Activated CD4-positive, alpha-beta T cell treated with anti-CD3 and anti-CD28 coated beads, Interleukin-2, amount 10 ng/mL, durations not matched to agents 7 days and 5 days (primary cell): ENCODE data around the gene SDHB. TPM values are rescaled to one million over a fixed set of nuclear protein-coding genes. Genes with fewer than 3 reads are reported as not detected.

Experiments used
- CTCF ChIA-PET: fragments of 350-600 bp; sonication (Branson Sonifier 250); formaldehyde crosslinking; loops from one replicate; lab custom pipeline; 2021; ENCODE audit warnings: antibody characterized with exemption; lab: Charles Lee
- POLR2A ChIA-PET: fragments of 350-600 bp; sonication (Branson Sonifier 250); formaldehyde crosslinking; loops from one replicate; lab custom pipeline; 2021; ENCODE audit warnings: antibody characterized with exemption; lab: Charles Lee
- DNase-seq: peaks from one replicate; pipeline ENCODE4 v3.0.0-alpha.2; 2020
- H3K27ac Mint-ChIP-seq: one replicate; pipeline ENCODE4 v1.8.0; 2021; ENCODE audit warnings: mild to moderate bottlenecking, moderate library complexity, mixed read lengths
- H3K27me3 Mint-ChIP-seq: one replicate; pipeline ENCODE4 v1.8.0; 2021; ENCODE audit warnings: mixed read lengths
- H3K36me3 Mint-ChIP-seq: one replicate; pipeline ENCODE4 v1.8.0; 2021; ENCODE audit warnings: low read depth, mixed read lengths
- H3K4me1 Mint-ChIP-seq: one replicate; pipeline ENCODE4 v1.8.0; 2021; ENCODE audit warnings: mixed read lengths
- H3K4me3 Mint-ChIP-seq: one replicate; pipeline ENCODE4 v1.8.0; 2021; ENCODE audit warnings: mild to moderate bottlenecking, moderate library complexity, mixed read lengths
- H3K9me3 Mint-ChIP-seq: one replicate; pipeline ENCODE4 v1.8.0; 2021; ENCODE audit warnings: mixed read lengths
- total RNA-seq, 2 experiments: library from RNA; stranded (reverse); gene quantifications; one replicate each; pipeline ENCODE4 v1.2.3, GENCODE V29; 2021

The SDHB gene
- total RNA-seq, 2 experiments from 2014 or later, result 77.7 to 82.8 TPM

DNA sequence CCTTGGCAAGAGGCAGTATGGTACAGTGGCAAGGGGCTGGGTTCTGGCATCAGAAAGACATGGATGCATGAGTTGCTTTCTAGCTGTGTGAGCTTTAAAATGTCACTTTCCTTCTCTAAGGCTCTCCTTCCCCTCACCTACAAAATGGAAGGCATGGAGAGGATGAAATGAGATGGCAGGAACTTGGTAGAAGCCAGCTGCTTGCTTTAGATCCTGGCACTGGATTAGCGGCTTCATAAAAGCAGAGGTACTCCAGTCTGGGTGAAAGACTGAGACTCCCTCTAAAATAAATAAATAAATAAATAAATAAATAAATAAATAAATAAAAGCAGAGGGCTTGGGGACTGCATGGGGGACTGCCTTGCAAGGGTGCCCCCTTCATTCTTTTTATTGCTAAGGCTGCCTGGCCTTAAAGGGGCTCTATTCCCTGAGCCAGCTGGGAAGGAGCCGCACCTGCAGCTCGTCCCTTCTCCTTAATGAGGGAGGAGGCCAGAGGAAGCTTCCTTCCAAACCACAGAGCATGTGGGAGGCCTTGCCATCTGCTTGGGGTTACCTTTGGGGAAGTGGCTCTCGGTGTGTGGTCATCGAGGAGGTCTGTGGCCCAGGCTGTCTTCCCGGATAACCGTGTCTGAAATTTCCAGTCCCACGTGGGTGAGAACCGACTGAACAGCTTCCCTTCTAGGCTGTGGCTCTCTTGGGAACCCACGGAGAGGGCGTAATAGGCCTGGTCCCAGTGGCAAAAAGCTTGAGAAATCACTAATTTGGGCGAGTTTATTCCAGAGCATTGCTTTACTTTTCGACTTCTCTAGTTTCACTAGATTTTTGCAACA, 40.1 kb downstream of the SDHB start:
- Mint-ChIP-seq H3K4me3 (no peak overlapping the region), H3K27ac (no peak overlapping the region), H3K4me1 (peaks cover 29% of the 10 kb centered on the region), H3K9me3 (no peaks in the 10 kb centered on the region), H3K27me3 (peaks cover 3% of the 10 kb centered on the region), H3K36me3 (peaks cover 2% of the 10 kb centered on the region)
- DNase-seq, result no peak
- CTCF ChIA-PET, result interaction anchor here (2.2 kb wide), 1 partner anchor 10 kb away, joined by 6 read pairs; no protein-coding TSS in a partner anchor
- POLR2A ChIA-PET, result no interaction called here

DNA sequence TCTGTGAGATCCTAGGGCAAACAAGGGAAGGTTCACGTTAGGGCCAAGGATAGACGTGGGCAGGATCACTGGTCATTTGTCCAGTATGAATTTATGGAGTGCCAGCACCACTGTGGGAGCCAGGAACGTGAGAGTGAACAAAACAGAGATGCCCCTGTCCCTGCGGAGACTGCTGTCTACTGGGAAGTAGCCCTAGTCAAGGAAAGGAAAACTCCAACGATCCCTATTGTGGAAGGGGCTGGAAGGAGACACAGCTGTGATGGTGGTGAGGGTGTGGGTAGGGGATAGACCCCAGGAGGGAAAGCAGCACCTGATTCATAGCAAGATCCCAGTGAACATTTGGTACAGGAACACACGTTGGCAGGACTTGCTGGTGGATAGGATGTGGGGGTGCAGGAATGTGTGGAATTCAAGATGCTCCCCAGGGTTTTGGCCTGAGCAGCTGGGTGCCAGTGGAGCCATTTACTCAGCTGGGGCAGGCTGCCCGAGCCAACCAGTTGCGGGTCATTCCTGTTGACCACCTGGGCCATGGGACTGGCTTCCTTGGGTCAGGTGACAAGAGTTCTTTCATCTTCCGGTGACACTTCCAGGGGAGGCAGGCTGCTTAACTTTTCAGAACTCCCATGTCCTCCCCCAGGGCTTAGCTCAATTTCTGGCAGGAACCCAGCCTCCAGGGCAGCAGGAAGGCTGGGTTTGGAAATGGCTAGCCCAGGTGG, 40.9 kb downstream of the SDHB start:
- H3K36me3 Mint-ChIP-seq, result no peaks in the 10 kb centered on the region
- H3K4me1 Mint-ChIP-seq, result peaks cover 24% of the 10 kb centered on the region
- no peaks in the 10 kb centered on the region for H3K9me3 Mint-ChIP-seq
- CTCF ChIA-PET, result interaction anchor here (2.2 kb wide), 1 partner anchor 10 kb away, joined by 6 read pairs; no protein-coding TSS in a partner anchor
- POLR2A ChIA-PET, result no interaction called here
- H3K4me3 Mint-ChIP-seq, result no peak overlapping the region
- DNase-seq, result no peak
- H3K27ac Mint-ChIP-seq, result peak overlapping the region; percentile 14
- peaks cover 3% of the 10 kb centered on the region for H3K27me3 Mint-ChIP-seq

DNA sequence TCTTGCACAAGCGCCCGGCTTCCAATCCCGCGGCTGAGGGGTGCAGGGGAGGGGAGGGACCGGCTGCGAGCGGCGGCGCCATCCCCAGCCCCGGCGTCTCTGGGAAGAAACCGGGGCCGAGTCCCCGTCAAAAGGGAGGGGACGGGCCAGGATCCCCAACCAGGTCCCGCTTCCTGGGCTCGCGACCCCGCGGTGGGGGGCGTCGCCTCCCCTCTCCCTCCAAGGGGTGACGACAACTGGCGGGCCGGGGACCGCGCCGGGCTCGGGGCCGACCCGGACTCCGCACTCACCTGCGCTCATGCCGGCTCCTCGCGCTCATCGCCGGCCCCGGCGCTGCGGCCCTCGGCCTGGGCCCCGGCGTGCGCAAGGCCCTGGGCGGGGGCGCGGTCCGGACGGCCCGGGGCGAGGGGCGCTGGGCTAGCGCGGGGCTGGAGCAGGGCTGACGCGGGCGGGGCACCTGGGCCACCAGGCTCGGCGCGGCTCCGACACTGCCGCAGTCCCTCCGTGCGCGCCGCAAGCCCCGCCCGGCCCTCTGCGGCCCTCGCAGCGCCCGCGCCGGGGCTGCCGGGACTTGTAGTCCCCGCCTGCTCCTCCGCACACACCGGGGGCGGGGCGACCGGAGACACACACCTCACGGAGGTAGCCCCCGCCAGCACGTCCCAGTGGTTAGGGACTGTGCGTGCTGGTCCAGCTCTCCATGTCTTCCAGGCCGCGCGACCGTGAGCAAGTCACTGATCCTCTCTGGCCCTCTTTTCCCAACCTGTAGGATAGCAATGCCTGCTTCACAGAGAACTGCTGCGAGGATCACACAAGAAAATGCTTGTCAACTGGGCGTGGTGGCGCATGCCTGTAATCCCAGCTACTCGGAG, 42.2 kb downstream of the SDHB start, which contains the start of gene ATP13A2:
Gene ATP13A2, minus strand, starts transcription at position 490 of the 869 bp plus-strand sequence. Its CDS starts 190 bp downstream, at position 300.
- peak; percentile 85 for DNase-seq
- Mint-ChIP-seq H3K4me1 (peaks cover 24% of the 10 kb centered on the region), H3K36me3 (no peaks in the 10 kb centered on the region), H3K4me3 (peak within 1 kb of the TSS; percentile 83), H3K27ac (peak within 1 kb of the TSS; percentile 80), H3K9me3 (no peaks in the 10 kb centered on the region), H3K27me3 (peaks cover 3% of the 10 kb centered on the region)
- ChIA-PET POLR2A (no interaction called here), CTCF (interaction anchor here (2.2 kb wide), 1 partner anchor 12 kb away, joined by 6 read pairs; no protein-coding TSS in a partner anchor)

- H3K27ac Mint-ChIP-seq, result peak overlapping the region; percentile 80
- H3K36me3 Mint-ChIP-seq, result no peaks in the 10 kb centered on the region
- ChIA-PET POLR2A (no interaction called here), CTCF (no interaction called here)
- no peak for DNase-seq
- H3K4me3 Mint-ChIP-seq, result peak overlapping the region; percentile 83
- H3K27me3 Mint-ChIP-seq, result peaks cover 3% of the 10 kb centered on the region
- peaks cover 24% of the 10 kb centered on the region for H3K4me1 Mint-ChIP-seq
- no peaks in the 10 kb centered on the region for H3K9me3 Mint-ChIP-seq
Measured at GRCh38 chr1:17011092-17011438, 42.8 kb downstream of the SDHB start.

- DNase-seq, result no peak
- Mint-ChIP-seq H3K27me3 (peaks cover 3% of the 10 kb centered on the region), H3K27ac (no peak overlapping the region), H3K36me3 (no peaks in the 10 kb centered on the region), H3K4me3 (peak overlapping the region; percentile 83), H3K4me1 (peaks cover 24% of the 10 kb centered on the region), H3K9me3 (no peaks in the 10 kb centered on the region)
- POLR2A ChIA-PET, result no interaction called here
- CTCF ChIA-PET, result interaction anchor here (0.7 to 1.4 kb wide), 3 partner anchors 44 to 486 kb away, joined by 3 to 5 read pairs (median 4); no protein-coding TSS in a partner anchor
Measured at GRCh38 chr1:17009706-17010105, 44.1 kb downstream of the SDHB start.

- no peaks in the 10 kb centered on the region for H3K9me3 Mint-ChIP-seq
- ChIA-PET POLR2A (no interaction called here), CTCF (interaction anchor here (0.9 to 1.2 kb wide), 2 partner anchors 9 to 42 kb away, joined by 3 to 4 read pairs; no protein-coding TSS in a partner anchor)
- H3K27ac Mint-ChIP-seq, result no peak overlapping the region
- peaks cover 3% of the 10 kb centered on the region for H3K27me3 Mint-ChIP-seq
- H3K4me3 Mint-ChIP-seq, result no peak overlapping the region
- H3K4me1 Mint-ChIP-seq, result peaks cover 20% of the 10 kb centered on the region
- DNase-seq, result no peak
- H3K36me3 Mint-ChIP-seq, result peaks cover 6% of the 10 kb centered on the region
Measured at GRCh38 chr1:17008208-17008855, 45.5 kb downstream of the SDHB start.

- ChIA-PET POLR2A (no interaction called here), CTCF (no interaction called here)
- Mint-ChIP-seq H3K27me3 (no peaks in the 10 kb centered on the region), H3K36me3 (peaks cover 6% of the 10 kb centered on the region), H3K4me1 (peaks cover 19% of the 10 kb centered on the region), H3K27ac (no peak overlapping the region), H3K4me3 (no peak overlapping the region), H3K9me3 (no peaks in the 10 kb centered on the region)
- DNase-seq, result no peak
Measured at GRCh38 chr1:17007121-17007520, 46.7 kb downstream of the SDHB start.

- no peaks in the 10 kb centered on the region for H3K27me3 Mint-ChIP-seq
Measured at GRCh38 chr1:17005365-17005740, 48.5 kb downstream of the SDHB start.

DNA sequence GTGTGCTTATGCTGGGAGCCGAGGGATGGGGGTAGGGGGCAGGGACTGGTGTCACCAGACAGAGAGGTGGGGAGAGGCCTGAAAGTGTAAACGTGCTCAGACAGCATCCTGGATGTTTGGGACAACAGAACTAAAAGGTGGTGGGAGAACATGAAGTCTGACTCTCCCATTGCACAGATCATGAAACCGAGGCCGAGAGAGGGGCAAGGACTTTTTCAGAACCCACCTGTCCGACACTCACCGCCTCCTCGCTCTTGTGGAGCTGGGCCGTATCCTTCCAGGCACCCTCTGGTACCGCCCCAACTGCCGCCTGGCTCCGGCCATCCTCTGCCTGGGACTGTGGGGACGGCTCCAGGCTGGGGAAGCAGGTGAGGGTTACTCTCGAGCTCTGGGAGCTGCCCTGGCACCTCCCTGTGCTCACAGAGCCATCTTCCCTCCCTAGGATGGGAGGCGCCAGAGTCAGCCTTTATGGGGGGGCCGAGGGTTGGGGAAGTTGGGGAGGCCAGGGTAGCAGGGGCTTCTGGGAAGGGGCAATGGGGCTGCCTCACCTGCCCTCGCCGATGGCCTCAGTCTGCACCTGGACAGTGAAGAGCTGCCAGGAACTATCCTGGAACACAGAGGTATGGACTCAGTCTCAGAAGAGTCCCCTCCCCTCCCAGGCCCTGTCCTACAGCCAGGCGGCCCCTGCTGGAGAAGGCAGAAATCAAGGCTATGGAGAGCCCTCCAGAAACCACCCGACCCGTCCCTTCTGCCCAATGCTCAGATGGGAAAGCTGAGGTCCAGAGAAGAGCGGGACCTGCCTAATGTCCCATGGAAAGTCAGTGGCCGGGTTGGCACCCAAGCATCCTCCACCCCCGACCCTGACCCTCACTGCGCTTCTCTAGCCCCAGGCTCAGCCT, 49.1 kb downstream of the SDHB start:
- ChIA-PET POLR2A (interaction anchor here (0.5 kb wide), 1 partner anchor 279 kb away, joined by 3 read pairs; no protein-coding TSS in a partner anchor), CTCF (interaction anchor here (2.9 kb wide), 1 partner anchor 14 kb away, joined by 11 read pairs; no protein-coding TSS in a partner anchor)
- H3K36me3 Mint-ChIP-seq, result peaks cover 12% of the 10 kb centered on the region

More at GRCh38 chr1:17005365-17005740, 48.5 kb downstream of the SDHB start:
- CTCF ChIA-PET, result no interaction called here
- no peak for DNase-seq
- H3K4me3 Mint-ChIP-seq, result no peak overlapping the region
- POLR2A ChIA-PET, result no interaction called here
- H3K27ac Mint-ChIP-seq, result no peak overlapping the region
- H3K36me3 Mint-ChIP-seq, result peaks cover 11% of the 10 kb centered on the region
- H3K9me3 Mint-ChIP-seq, result no peaks in the 10 kb centered on the region
- peaks cover 9% of the 10 kb centered on the region for H3K4me1 Mint-ChIP-seq

GRCh38 chr1:17002524-17002902, 51.3 kb downstream of the SDHB start:
- H3K9me3 Mint-ChIP-seq, result no peaks in the 10 kb centered on the region
- H3K4me3 Mint-ChIP-seq, result no peak overlapping the region
- ChIA-PET POLR2A (no interaction called here), CTCF (interaction anchor here (2.9 kb wide), 1 partner anchor 12 kb away, joined by 11 read pairs; no protein-coding TSS in a partner anchor)
- H3K4me1 Mint-ChIP-seq, result no peaks in the 10 kb centered on the region
- no peak overlapping the region for H3K27ac Mint-ChIP-seq
- no peaks in the 10 kb centered on the region for H3K27me3 Mint-ChIP-seq
- DNase-seq, result no peak
- peaks cover 17% of the 10 kb centered on the region for H3K36me3 Mint-ChIP-seq

More for the DNA sequence above, 49.1 kb downstream of the SDHB start:
- Mint-ChIP-seq H3K27me3 (no peaks in the 10 kb centered on the region), H3K27ac (no peak overlapping the region), H3K9me3 (no peaks in the 10 kb centered on the region), H3K4me1 (peaks cover 4% of the 10 kb centered on the region), H3K4me3 (no peak overlapping the region)
- DNase-seq, result no peak
